Sigmoid colon (tissue), 4 donors: ENCODE results near the gene BMPR1A.

Experiments used
- CTCF ChIP-seq, 4 experiments: fragments of 450-650 bp in 3 of 4; fragments of 200-600 bp in 1 of 4; IDR thresholded peaks; one replicate each; pipeline ENCODE4 v1.5.1; 2016 to 2019; ENCODE audit warnings: antibody characterized with exemption in 4 of 4, mild to moderate bottlenecking in 3 of 4, moderate library complexity in 2 of 4
- EP300 ChIP-seq, 4 donors: sonication (generic); formaldehyde crosslinking; IDR thresholded peaks; one replicate each; pipeline ENCODE4 v1.6.1; 2017; ENCODE audit warnings: antibody characterized with exemption in 4 of 4
- POLR2A ChIP-seq, 2 donors: fragments of 450-650 bp; IDR thresholded peaks; one replicate each; pipeline ENCODE4 v1.6.1; 2016; ENCODE audit warnings: antibody characterized with exemption in 2 of 2, mild to moderate bottlenecking in 2 of 2, moderate library complexity in 2 of 2

GRCh38 chr10:86715156-86715795 is 41.1 kb upstream of the BMPR1A start:
- TF ChIP-seq POLR2A (IDR thresholded peaks at IDR 0.05), result no peak
- TF ChIP-seq EP300 (IDR thresholded peaks at IDR 0.05), result no peak
- no peak for TF ChIP-seq CTCF (IDR thresholded peaks at IDR 0.05)
